K562 (cell line): Measurements from ENCODE around the gene UBE2E1. TPM values are rescaled to one million over a fixed set of nuclear protein-coding genes. Genes with fewer than 3 reads are reported as not detected.

Source experiments
- C11orf30 ChIP-seq: fragments of 450-650 bp; IDR thresholded peaks from 2 replicates; pipeline ENCODE4 v1.6.1; 2016; ENCODE audit warnings: low read depth, mild to moderate bottlenecking
- CEBPB ChIP-seq: fragments of 450-650 bp; IDR thresholded peaks from 2 replicates; pipeline ENCODE4 v1.6.1; 2016; ENCODE audit warnings: missing genetic modification characterization, missing compliant biosample characterization
- ELF1 ChIP-seq: fragments of 200-800 bp; sonication (Bioruptor generic); IDR thresholded peaks from 2 replicates; pipeline ENCODE4 v1.6.1; 2016; ENCODE audit warnings: missing genetic modification characterization, missing compliant biosample characterization
- HDAC8 ChIP-seq: fragments of 450-650 bp; IDR thresholded peaks from 2 replicates; pipeline ENCODE4 v1.6.1; 2016; ENCODE audit warnings: mild to moderate bottlenecking, missing genetic modification characterization, moderate library complexity, missing compliant biosample characterization
- NFE2L1 ChIP-seq: fragments of 450-650 bp; IDR thresholded peaks from 2 replicates; pipeline ENCODE4 v1.6.1; 2016; ENCODE audit warnings: missing genetic modification characterization, low read depth, mild to moderate bottlenecking, missing compliant biosample characterization, moderate library complexity, borderline replicate concordance
- NR2C1 ChIP-seq, 2 experiments: fragments of 450-650 bp; IDR thresholded peaks; 2 replicates each; pipeline ENCODE4 v1.6.1; 2017; ENCODE audit warnings: mild to moderate bottlenecking in 2 of 2, antibody characterized with exemption in 1 of 2, inconsistent platforms in 1 of 2, missing compliant biosample characterization in 1 of 2, missing genetic modification characterization in 1 of 2
- RFX1 ChIP-seq: fragments of 450-650 bp; IDR thresholded peaks from 2 replicates; pipeline ENCODE4 v1.6.1; 2016; ENCODE audit warnings: mild to moderate bottlenecking, moderate library complexity
- RHOXF2B ChIP-seq: fragments of 250-450 bp; sonication (Bioruptor Pico); conservative IDR thresholded peaks from 2 replicates; pipeline ENCODE4 v1.5.1; 2021
- SRSF3 ChIP-seq: fragments of 200-400 bp; formaldehyde crosslinking; IDR thresholded peaks from 2 replicates; pipeline ENCODE4 v1.6.1; 2016; ENCODE audit warnings: mild to moderate bottlenecking, low read length, moderate library complexity; ENCODE audit not compliant: insufficient read depth
- TARDBP ChIP-seq: fragments of 450-650 bp; IDR thresholded peaks from 2 replicates; pipeline ENCODE4 v1.6.1; 2016
- U2AF1 ChIP-seq: fragments of 200-400 bp; formaldehyde crosslinking; optimal IDR thresholded peaks from 2 replicates; pipeline ENCODE3; 2017; ENCODE audit warnings: mild to moderate bottlenecking, low read depth, low read length, moderate library complexity
- ZNF140 ChIP-seq: fragments of 250-450 bp; sonication (Bioruptor Pico); IDR thresholded peaks from 2 replicates; pipeline ENCODE4 v1.8.0; 2021; ENCODE audit warnings: moderate library complexity, mild to moderate bottlenecking, inconsistent platforms
- ZNF316 ChIP-seq: fragments of 450-650 bp; IDR thresholded peaks from 2 replicates; pipeline ENCODE4 v1.6.1; 2016
- ZNF644 ChIP-seq: fragments of 200-800 bp; sonication (Bioruptor generic); IDR thresholded peaks from 2 replicates; pipeline ENCODE4 v1.6.1; 2016; ENCODE audit warnings: low read depth, missing genetic modification characterization, missing compliant biosample characterization
- polyA plus RNA-seq, 8 experiments: library from polyadenylated mRNA; depleted of rRNA in 4 of 8; stranded (reverse) in 5 of 8; unstranded in 3 of 8; fragments of >200 nt; fragmentation: Nextera tagmentation in 2 of 8; fragmentation: Illumina TruSeq in 1 of 8; extraction: Ambion mirVana in 2 of 8; extraction: Trizol in 1 of 8; gene quantifications; 2 replicates each; pipeline versions ENCODE4 v1.2.1 to v1.2.3, GENCODE V29; 2011 to 2014; ENCODE audit warnings: inconsistent platforms in 1 of 8, missing spikeins in 1 of 8
- total RNA-seq, 7 experiments: library from RNA; depleted of rRNA in 6 of 7; stranded (reverse); fragments of >200 nt in 6 of 7; fragmentation: Illumina TruSeq in 2 of 7; extraction: Trizol in 2 of 7; gene quantifications; 2 replicates each; pipeline versions ENCODE4 v1.2.1 to v1.2.3, GENCODE V29; 2011 to 2021; ENCODE audit warnings: low replicate concordance in 1 of 7
- TF ChIP-seq, protein P1 (sequence below): fragments of 250-450 bp; sonication (Bioruptor Pico); IDR thresholded peaks from 2 replicates; pipeline ENCODE4 v1.5.0; 2021; ENCODE audit warnings: mild to moderate bottlenecking, moderate library complexity
- TF ChIP-seq, protein P2 (sequence below): fragments of 250-450 bp; sonication (Bioruptor Pico); IDR thresholded peaks from 2 replicates; pipeline ENCODE4 v1.5.0; 2020; ENCODE audit warnings: mild to moderate bottlenecking
- TF ChIP-seq, protein P3 (sequence below): fragments of 450-650 bp; conservative IDR thresholded peaks from 2 replicates; pipeline ENCODE4 v1.6.1; 2016; ENCODE audit warnings: missing genetic modification characterization, low read depth, mild to moderate bottlenecking, missing compliant biosample characterization, moderate library complexity

Gene UBE2E1
- total and polyA plus RNA-seq, 9 of the 15 experiments (the other 6 are each of a cell fraction or from before 2014, with no cell fraction given): 54.4 to 294 (median 165) TPM

DNA sequence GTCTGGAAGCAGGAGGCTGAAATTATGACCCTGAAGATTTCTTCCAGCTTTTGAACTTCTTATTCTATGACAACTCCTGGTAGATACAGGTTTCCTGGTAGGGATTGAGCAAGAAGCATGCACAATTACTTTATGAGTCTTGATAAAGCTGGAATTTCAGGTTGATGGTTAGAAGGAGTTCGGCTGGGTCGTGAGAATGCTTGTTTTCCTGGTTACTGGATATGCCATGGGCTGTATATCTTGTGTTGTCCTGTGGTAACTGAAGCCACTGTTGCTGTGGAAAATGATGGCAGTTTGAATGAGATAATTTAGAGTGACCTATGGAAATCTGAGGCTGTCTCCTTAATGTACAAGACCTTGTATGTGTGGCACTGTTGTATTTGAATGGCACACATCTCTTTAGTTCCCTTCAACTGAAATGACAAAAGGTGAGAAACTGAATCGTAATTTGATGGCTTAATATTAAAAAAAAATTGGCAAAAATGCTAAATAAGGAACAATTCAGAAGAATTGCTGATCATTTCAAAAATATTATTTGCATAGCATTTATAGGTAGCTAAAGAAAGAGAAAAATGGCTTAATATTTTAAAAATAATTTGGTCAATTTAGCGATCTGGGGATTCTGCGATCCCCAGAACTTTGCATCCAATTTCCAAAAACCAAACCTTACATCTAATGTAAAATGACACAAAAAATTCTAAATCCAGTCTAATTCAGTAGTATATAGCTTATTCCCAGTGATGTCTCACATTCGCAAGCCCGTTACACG lies 1.1 kb upstream of the UBE2E1 start (continued):
- TF ChIP-seq, protein P1, sequence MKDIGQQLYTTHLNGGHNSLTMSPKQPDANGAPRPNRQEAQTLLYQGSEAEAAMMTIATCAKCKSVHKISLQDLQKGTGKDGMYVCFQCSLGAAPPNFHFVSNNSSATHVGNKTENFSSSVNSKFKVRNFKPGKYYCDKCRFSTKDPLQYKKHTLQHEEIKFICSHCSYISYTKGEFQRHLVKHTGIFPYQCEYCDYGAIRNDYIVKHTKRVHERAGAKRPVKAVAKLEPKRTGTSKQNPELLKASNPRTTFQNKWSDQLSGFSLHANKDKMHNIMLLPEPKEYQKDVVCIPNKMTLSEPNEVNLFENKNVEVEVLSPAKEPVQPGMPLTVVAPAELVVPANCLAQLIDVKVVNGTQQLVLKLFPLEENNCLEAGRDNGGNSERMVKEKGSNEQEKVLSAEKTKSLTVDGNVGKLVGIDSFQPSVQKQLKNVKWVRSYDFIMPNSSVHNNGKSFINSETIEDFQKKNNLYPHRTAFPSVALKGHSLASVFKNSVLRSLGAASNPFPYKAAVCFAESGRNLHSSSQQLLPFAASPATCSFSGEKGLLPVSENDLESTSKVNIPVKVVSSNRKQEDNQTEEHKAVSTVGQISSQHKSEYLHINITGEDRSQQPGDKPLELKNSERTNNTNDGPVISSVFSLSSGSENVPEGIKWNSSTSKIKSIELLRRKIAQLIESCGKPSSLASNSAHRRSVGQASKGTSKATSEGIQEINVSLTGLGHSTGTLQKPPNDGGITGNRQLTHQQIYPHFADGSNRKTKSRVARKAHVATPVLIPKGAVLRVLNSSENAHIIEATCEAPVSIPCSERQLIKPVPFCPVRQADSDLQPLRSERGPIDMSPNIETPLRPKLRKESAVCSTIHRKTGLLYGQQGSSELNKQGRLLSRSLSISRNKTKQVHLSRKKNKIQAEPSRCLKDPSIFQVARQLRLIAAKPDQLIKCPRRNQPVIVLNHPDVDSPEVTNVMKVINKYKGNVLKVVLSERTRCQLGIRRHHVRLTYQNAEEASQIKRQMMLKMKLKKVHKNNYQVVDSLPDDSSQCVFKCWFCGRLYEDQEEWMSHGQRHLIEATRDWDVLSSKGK (CRISPR knock-in tag): no peak
- no peak for TF ChIP-seq NR2C1 (IDR thresholded peaks at IDR 0.05)
- no peak for TF ChIP-seq NR2C1 (tag; IDR thresholded peaks at IDR 0.05)
- no peak for TF ChIP-seq HDAC8 (tag)
- TF ChIP-seq CEBPB: peak; percentile 34; the same call in 1 of the 2 replicates
- TF ChIP-seq ELF1 (tag): no peak
- TF ChIP-seq ZNF140 (CRISPR knock-in tag): no peak
- TF ChIP-seq, protein P2, sequence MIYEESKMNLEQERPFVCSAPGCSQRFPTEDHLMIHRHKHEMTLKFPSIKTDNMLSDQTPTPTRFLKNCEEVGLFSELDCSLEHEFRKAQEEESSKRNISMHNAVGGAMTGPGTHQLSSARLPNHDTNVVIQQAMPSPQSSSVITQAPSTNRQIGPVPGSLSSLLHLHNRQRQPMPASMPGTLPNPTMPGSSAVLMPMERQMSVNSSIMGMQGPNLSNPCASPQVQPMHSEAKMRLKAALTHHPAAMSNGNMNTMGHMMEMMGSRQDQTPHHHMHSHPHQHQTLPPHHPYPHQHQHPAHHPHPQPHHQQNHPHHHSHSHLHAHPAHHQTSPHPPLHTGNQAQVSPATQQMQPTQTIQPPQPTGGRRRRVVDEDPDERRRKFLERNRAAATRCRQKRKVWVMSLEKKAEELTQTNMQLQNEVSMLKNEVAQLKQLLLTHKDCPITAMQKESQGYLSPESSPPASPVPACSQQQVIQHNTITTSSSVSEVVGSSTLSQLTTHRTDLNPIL: no peak
- peak; percentile 72 for TF ChIP-seq ZNF316
- no peak for TF ChIP-seq ZNF644 (tag)
- TF ChIP-seq RHOXF2B (CRISPR knock-in tag): no peak
- 0 out of 2 replicates have a peak, but pooled peaks have one; percentile 7 for TF ChIP-seq RFX1
- TF ChIP-seq TARDBP: no peak
- TF ChIP-seq U2AF1: no peak
- no peak for TF ChIP-seq SRSF3
- TF ChIP-seq NFE2L1 (tag): no peak
- TF ChIP-seq C11orf30: peak; percentile 28; the same call in 1 of the 2 replicates
- TF ChIP-seq, protein P3, sequence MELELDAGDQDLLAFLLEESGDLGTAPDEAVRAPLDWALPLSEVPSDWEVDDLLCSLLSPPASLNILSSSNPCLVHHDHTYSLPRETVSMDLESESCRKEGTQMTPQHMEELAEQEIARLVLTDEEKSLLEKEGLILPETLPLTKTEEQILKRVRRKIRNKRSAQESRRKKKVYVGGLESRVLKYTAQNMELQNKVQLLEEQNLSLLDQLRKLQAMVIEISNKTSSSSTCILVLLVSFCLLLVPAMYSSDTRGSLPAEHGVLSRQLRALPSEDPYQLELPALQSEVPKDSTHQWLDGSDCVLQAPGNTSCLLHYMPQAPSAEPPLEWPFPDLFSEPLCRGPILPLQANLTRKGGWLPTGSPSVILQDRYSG (tag): no peak
- TF ChIP-seq, all 486 proteins: peak for 5
